DND-41 (cell line): Measurements from ENCODE around the gene PAGE2.
"Not testable (repeated sequence)": the region's sequence is repeated elsewhere in the genome, so short reads cannot be mapped to it uniquely, and the experiment has no call there.

Experiments
- ATAC-seq: fragments of 200-7000 bp; cut with Tn5 transposase; 3 replicates; pipeline ENCODE4 v1.9.1; 2021; ENCODE audit warnings: low read depth; ENCODE audit not compliant: insufficient read depth
- DNase-seq: peaks from one replicate; pipeline ENCODE4 v3.0.0-alpha.2; 2020
- H2AFZ ChIP-seq: 2 replicates; pipeline ENCODE4 v1.6.0; 2012; ENCODE audit warnings: low read depth, low read length
- H3K27ac ChIP-seq: 2 replicates; pipeline ENCODE4 v1.5.1; 2012; ENCODE audit warnings: low read length, inconsistent platforms
- H3K27me3 ChIP-seq: fragments of 200-600 bp; sonication (generic); 2 replicates; pipeline ENCODE4 v1.6.0; 2012; ENCODE audit warnings: low read length, mild to moderate bottlenecking, inconsistent platforms; ENCODE audit not compliant: insufficient read depth, poor library complexity
- H3K36me3 ChIP-seq: 2 replicates; pipeline ENCODE4 v1.5.1; 2012; ENCODE audit warnings: low read length, inconsistent platforms; ENCODE audit not compliant: insufficient read depth
- H3K4me1 ChIP-seq: 2 replicates; pipeline ENCODE4 v1.5.1; 2012; ENCODE audit warnings: mild to moderate bottlenecking, low read length; ENCODE audit not compliant: insufficient read depth
- H3K4me2 ChIP-seq: 2 replicates; pipeline ENCODE4 v1.6.0; 2012; ENCODE audit warnings: mild to moderate bottlenecking, moderate library complexity, low read length, inconsistent platforms; ENCODE audit not compliant: insufficient read depth
- H3K4me3 ChIP-seq, 2 experiments: fragments of 200-600 bp in 1 of 2; shearing (Covaris generic) in 1 of 2; 2 replicates each; pipeline ENCODE4 v1.5.1; 2012 to 2016; ENCODE audit warnings: inconsistent platforms in 2 of 2, low read length in 2 of 2, mild to moderate bottlenecking in 2 of 2, low read depth in 1 of 2, moderate library complexity in 1 of 2
- H3K79me2 ChIP-seq: 2 replicates; pipeline ENCODE4 v1.6.0; 2012; ENCODE audit warnings: low read length, inconsistent platforms; ENCODE audit not compliant: insufficient read depth
- H3K9ac ChIP-seq: 2 replicates; pipeline ENCODE4 v1.6.0; 2012; ENCODE audit warnings: low read depth, mild to moderate bottlenecking, inconsistent platforms, low read length, moderate library complexity
- H3K9me3 ChIP-seq: 2 replicates; pipeline ENCODE4 v1.5.1; 2012; ENCODE audit warnings: low read length, moderate library complexity, mild to moderate bottlenecking, inconsistent platforms; ENCODE audit not compliant: insufficient read depth, severe bottlenecking
- H4K20me1 ChIP-seq: 2 replicates; pipeline ENCODE4 v1.6.0; 2012; ENCODE audit warnings: low read length; ENCODE audit not compliant: insufficient read depth
- CTCF ChIP-seq: IDR thresholded peaks from 2 replicates; pipeline ENCODE4 v1.5.1; 2012; ENCODE audit warnings: borderline replicate concordance, low read length, moderate library complexity, mild to moderate bottlenecking; ENCODE audit not compliant: poor library complexity, severe bottlenecking; ENCODE audit errors: extremely low read depth
- EZH2 ChIP-seq: IDR thresholded peaks from 3 replicates; pipeline ENCODE4 v1.6.1; 2012; ENCODE audit warnings: borderline replicate concordance, low read depth, mild to moderate bottlenecking, moderate library complexity, low read length, inconsistent platforms; ENCODE audit not compliant: severe bottlenecking

PAGE2 gene

GRCh38 chrX:55129361-55129760 is 40.5 kb downstream of the PAGE2 start:
- H3K9me3 ChIP-seq = no peaks in the 10 kb centered on the region
- no peaks in the 10 kb centered on the region for H3K27me3 ChIP-seq

GRCh38 chrX:55130481-55130880 is 41.7 kb downstream of the PAGE2 start:
- H3K27me3 ChIP-seq = no peaks in the 10 kb centered on the region
- H3K4me1 ChIP-seq = no peaks in the 10 kb centered on the region
- no peaks in the 10 kb centered on the region for H4K20me1 ChIP-seq
- H3K36me3 ChIP-seq = no peaks in the 10 kb centered on the region
- no peak overlapping the region for H3K4me2 ChIP-seq
- H3K9me3 ChIP-seq = no peaks in the 10 kb centered on the region
- no peak overlapping the region for H3K9ac ChIP-seq
- no peak for DNase-seq
- no peak for ATAC-seq
- no peak overlapping the region for H3K4me3 ChIP-seq
- TF ChIP-seq EZH2 = no peak
- TF ChIP-seq CTCF = no peak
- H3K79me2 ChIP-seq = no peaks in the 10 kb centered on the region
- H3K27ac ChIP-seq = no peak overlapping the region
- H2AFZ ChIP-seq = no peak overlapping the region

More at GRCh38 chrX:55129361-55129760, 40.5 kb downstream of the PAGE2 start:
- DNase-seq = no peak
- Histone ChIP-seq H3K79me2 (no peaks in the 10 kb centered on the region), H3K27ac (no peak overlapping the region), H2AFZ (no peak overlapping the region), H4K20me1 (no peaks in the 10 kb centered on the region), H3K4me3 (no peak overlapping the region), H3K4me2 (no peak overlapping the region), H3K36me3 (no peaks in the 10 kb centered on the region), H3K4me1 (no peaks in the 10 kb centered on the region), H3K9ac (no peak overlapping the region)
- TF ChIP-seq CTCF (no peak), EZH2 (no peak)
- no peak for ATAC-seq

GRCh38 chrX:55132416-55132815 is 43.6 kb downstream of the PAGE2 start:
- no peak overlapping the region for H2AFZ ChIP-seq
- no peaks in the 10 kb centered on the region for H3K4me1 ChIP-seq
- ATAC-seq (no peak), DNase-seq (no peak)
- H3K79me2 ChIP-seq = no peaks in the 10 kb centered on the region
- no peak overlapping the region for H3K9ac ChIP-seq
- H4K20me1 ChIP-seq = no peaks in the 10 kb centered on the region
- no peak overlapping the region for H3K4me3 ChIP-seq
- no peaks in the 10 kb centered on the region for H3K9me3 ChIP-seq
- no peaks in the 10 kb centered on the region for H3K27me3 ChIP-seq
- H3K36me3 ChIP-seq = no peaks in the 10 kb centered on the region
- no peak overlapping the region for H3K4me2 ChIP-seq
- H3K27ac ChIP-seq = no peak overlapping the region
- TF ChIP-seq CTCF = no peak
- no peak for TF ChIP-seq EZH2

GRCh38 chrX:55135171-55135570 is 46.4 kb downstream of the PAGE2 start:
- Histone ChIP-seq H2AFZ (no peak overlapping the region), H3K9me3 (no peaks in the 10 kb centered on the region), H3K4me2 (no peak overlapping the region), H3K9ac (no peak overlapping the region), H3K27me3 (no peaks in the 10 kb centered on the region), H3K27ac (no peak overlapping the region), H4K20me1 (no peaks in the 10 kb centered on the region), H3K36me3 (no peaks in the 10 kb centered on the region), H3K4me1 (no peaks in the 10 kb centered on the region), H3K79me2 (no peaks in the 10 kb centered on the region), H3K4me3 (no peak overlapping the region)
- TF ChIP-seq EZH2 (no peak), CTCF (peak; percentile 62)
- ATAC-seq (peak; percentile 42; the same call in 1 of the 3 replicates), DNase-seq (peak; percentile 21)

- not testable (repeated sequence) for ATAC-seq, H4K20me1 ChIP-seq
These were observed 52.0 kb downstream of the PAGE2 start for GRCh38 chrX:55140800-55141199.

More at GRCh38 chrX:55140800-55141199, 52.0 kb downstream of the PAGE2 start:
- not testable (repeated sequence) for DNase-seq, H3K4me1 ChIP-seq, H3K36me3 ChIP-seq, H2AFZ ChIP-seq, H3K9ac ChIP-seq, H3K4me3 ChIP-seq, H3K4me2 ChIP-seq, H3K27me3 ChIP-seq, H3K9me3 ChIP-seq, H3K27ac ChIP-seq, H3K79me2 ChIP-seq
